Measurements from ENCODE around the gene ZNF700. TPM values are rescaled to one million over a fixed set of nuclear protein-coding genes. Genes with fewer than 3 reads are reported as not detected.

Gene ZNF700
- total and polyA plus RNA-seq, 3 donors from 2014 or later = 9.0 to 26.1 (median 22.0) TPM

DNA sequence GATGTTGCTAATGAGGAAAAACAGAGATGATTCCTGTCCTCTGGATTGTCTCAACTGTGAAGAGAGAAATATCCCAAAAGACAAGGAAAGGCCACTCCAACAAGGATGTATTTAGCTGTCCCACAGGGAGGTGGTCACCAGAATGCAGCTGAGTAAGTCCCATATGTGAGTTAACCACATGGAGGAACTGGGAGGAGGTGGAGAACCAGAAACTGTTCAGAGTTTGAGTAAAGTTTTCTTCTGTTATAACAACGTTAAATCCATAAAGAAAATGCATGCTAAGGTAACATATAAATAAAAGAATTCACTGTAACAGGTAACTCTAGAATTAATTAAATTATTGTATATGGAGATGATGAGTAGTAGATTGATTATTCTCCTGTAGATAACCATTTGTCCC, 45.3 kb downstream of the ZNF700 start:
- no peak overlapping the region for H3K27ac ChIP-seq
- 78 to 84% methylated on average over 1 of the region's 1 CpG for WGBS, 2 donors
- H3K27me3 ChIP-seq = no peaks in the 10 kb centered on the region
- TF ChIP-seq POLR2A (IDR thresholded peaks at IDR 0.05) = no peak
- TF ChIP-seq, protein P1, sequence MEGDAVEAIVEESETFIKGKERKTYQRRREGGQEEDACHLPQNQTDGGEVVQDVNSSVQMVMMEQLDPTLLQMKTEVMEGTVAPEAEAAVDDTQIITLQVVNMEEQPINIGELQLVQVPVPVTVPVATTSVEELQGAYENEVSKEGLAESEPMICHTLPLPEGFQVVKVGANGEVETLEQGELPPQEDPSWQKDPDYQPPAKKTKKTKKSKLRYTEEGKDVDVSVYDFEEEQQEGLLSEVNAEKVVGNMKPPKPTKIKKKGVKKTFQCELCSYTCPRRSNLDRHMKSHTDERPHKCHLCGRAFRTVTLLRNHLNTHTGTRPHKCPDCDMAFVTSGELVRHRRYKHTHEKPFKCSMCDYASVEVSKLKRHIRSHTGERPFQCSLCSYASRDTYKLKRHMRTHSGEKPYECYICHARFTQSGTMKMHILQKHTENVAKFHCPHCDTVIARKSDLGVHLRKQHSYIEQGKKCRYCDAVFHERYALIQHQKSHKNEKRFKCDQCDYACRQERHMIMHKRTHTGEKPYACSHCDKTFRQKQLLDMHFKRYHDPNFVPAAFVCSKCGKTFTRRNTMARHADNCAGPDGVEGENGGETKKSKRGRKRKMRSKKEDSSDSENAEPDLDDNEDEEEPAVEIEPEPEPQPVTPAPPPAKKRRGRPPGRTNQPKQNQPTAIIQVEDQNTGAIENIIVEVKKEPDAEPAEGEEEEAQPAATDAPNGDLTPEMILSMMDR (IDR thresholded peaks at IDR 0.05) = no peak
- H3K4me3 ChIP-seq = no peak overlapping the region
- intact Hi-C loops (cut with DNase I; ENCODE audit: low total_unique reads) = no loop called here
- H3K4me1 ChIP-seq = peaks cover 4% of the 10 kb centered on the region
- no peaks in the 10 kb centered on the region for H3K36me3 ChIP-seq (ENCODE audit: low read depth, missing control alignments)
- H3K9me3 ChIP-seq = no peaks in the 10 kb centered on the region
- no peak for DNase-seq

DNA sequence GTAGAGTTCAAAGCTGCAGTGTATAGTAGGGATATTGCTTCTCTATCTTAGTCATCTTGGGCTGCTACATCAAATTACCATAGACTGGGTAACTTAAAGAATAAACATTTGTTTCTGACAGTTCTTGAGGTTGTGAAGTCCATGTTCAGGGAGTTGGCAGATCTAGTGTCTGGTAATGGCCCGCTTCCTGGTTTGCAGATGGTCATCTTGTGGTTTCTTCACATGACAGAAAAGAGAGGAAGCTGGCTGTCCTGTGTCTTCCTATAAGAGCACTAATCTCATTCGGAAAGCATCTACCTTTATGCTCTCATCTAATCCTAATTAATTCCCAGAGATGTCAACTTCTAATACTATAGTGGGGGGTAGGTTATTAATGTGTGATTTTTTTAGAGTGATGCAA, 46.1 kb downstream of the ZNF700 start:
- H3K9me3 ChIP-seq = no peaks in the 10 kb centered on the region
- no peak overlapping the region for H3K27ac ChIP-seq
- no peaks in the 10 kb centered on the region for H3K27me3 ChIP-seq
- 86 to 93% methylated on average over 2 of the region's 2 CpGs for WGBS, 2 donors
- intact Hi-C loops (cut with DNase I; ENCODE audit: low total_unique reads) = no loop called here
- H3K4me3 ChIP-seq = no peak overlapping the region
- no peak for DNase-seq
- H3K36me3 ChIP-seq (ENCODE audit: low read depth, missing control alignments) = no peaks in the 10 kb centered on the region
- TF ChIP-seq, protein P1 (IDR thresholded peaks at IDR 0.05) = no peak
- no peak for TF ChIP-seq POLR2A (IDR thresholded peaks at IDR 0.05)
- H3K4me1 ChIP-seq = no peaks in the 10 kb centered on the region

DNA sequence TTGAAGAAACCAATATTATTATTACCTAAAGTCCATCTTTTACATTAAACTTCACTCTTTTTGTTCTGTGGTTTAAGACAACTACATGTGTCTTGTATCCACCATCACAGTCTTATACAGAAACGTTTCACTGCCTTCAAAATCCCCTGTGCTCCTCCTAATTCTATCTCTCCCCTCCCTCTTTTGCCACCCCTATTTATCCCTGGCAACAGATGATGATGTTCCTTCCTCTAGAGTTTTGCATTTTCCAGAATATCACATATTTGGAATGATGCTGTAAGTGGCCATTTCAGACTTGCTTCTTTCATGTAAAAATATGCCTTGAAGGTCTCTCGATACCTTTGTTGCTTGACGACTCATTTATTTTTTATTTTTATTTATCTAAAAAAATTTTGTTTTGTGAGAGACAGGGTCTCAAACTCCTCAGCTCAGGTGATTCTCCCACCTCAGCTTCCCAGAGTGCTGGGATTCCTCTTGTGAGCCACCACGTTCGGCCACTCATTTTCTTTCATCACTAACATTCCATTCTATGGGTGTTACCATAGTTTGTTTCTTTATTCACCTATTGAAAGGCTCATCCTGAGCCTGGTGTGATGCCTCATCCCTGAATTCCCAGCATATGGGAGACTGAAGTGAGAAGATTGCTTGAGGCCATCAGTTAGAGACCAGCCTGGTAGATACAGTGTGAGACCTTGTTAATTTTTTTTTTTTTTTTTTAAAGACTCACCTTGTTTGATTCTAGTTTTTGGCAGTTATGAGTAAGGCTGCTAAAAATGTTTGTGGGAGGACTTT, 48.3 kb downstream of the ZNF700 start:
- no peak overlapping the region for H3K4me3 ChIP-seq
- 83 to 89% methylated on average over 5 of the region's 5 CpGs for WGBS, 2 donors
- H3K27ac ChIP-seq = no peak overlapping the region
- no peak for TF ChIP-seq POLR2A (IDR thresholded peaks at IDR 0.05)
- TF ChIP-seq, protein P1 (IDR thresholded peaks at IDR 0.05) = no peak
- no peaks in the 10 kb centered on the region for H3K9me3 ChIP-seq
- DNase-seq = no peak
- no peaks in the 10 kb centered on the region for H3K27me3 ChIP-seq
- no peaks in the 10 kb centered on the region for H3K4me1 ChIP-seq
- intact Hi-C loops (cut with DNase I; ENCODE audit: low total_unique reads) = no loop called here
- H3K36me3 ChIP-seq (ENCODE audit: low read depth, missing control alignments) = no peaks in the 10 kb centered on the region

DNA sequence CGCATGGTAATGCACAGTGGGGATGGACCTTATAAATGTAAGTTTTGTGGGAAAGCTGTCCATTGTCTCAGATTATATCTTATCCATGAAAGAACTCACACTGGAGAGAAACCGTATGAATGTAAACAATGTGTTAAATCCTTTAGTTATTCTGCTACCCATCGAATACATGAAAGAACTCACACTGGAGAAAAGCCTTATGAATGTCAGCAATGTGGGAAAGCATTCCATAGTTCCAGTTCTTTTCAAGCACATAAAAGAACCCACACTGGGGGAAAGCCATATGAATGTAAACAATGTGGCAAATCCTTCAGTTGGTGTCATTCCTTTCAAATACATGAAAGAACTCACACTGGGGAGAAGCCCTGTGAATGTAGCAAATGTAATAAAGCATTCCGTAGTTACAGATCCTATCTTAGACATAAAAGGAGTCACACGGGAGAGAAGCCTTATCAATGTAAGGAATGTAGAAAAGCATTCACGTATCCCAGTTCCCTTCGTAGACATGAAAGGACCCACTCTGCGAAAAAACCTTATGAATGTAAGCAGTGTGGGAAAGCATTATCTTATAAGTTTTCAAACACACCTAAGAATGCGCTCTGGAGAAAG, 53.7 kb downstream of the ZNF700 start:
- DNase-seq = no peak
- intact Hi-C loops (cut with DNase I; ENCODE audit: low total_unique reads) = no loop called here
- H3K27ac ChIP-seq = no peak overlapping the region
- no peaks in the 10 kb centered on the region for H3K27me3 ChIP-seq
- WGBS, 2 donors = 84 to 92% methylated on average over 9 of the region's 9 CpGs
- no peaks in the 10 kb centered on the region for H3K4me1 ChIP-seq
- H3K36me3 ChIP-seq (ENCODE audit: low read depth, missing control alignments) = no peaks in the 10 kb centered on the region
- no peak overlapping the region for H3K4me3 ChIP-seq
- no peak for TF ChIP-seq POLR2A (IDR thresholded peaks at IDR 0.05)
- H3K9me3 ChIP-seq = no peaks in the 10 kb centered on the region

DNA sequence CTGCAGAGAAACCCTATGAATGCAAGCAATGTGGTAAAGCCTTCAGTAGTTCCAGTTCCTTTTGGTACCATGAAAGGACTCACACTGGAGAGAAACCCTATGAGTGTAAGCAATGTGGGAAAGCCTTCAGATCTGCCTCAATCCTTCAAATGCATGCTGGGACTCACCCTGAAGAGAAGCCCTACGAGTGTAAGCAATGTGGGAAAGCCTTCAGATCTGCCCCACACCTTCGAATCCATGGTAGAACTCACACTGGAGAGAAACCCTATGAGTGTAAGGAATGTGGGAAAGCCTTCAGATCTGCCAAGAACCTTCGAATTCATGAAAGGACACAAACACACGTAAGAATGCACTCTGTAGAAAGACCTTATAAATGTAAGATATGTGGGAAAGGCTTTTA, 54.6 kb downstream of the ZNF700 start:
- intact Hi-C loops (cut with DNase I; ENCODE audit: low total_unique reads) = no loop called here
- no peak for TF ChIP-seq POLR2A (IDR thresholded peaks at IDR 0.05)
- TF ChIP-seq, protein P1 (IDR thresholded peaks at IDR 0.05) = no peak
- Histone ChIP-seq H3K36me3 (ENCODE audit: low read depth, missing control alignments) (no peaks in the 10 kb centered on the region), H3K4me1 (no peaks in the 10 kb centered on the region), H3K4me3 (no peak overlapping the region), H3K27ac (no peak overlapping the region), H3K27me3 (no peaks in the 10 kb centered on the region), H3K9me3 (no peaks in the 10 kb centered on the region)
- 89 to 90% methylated on average over 4 of the region's 4 CpGs for WGBS, 2 donors
- no peak for DNase-seq
